Natural killer cell (primary cell): Measurements from ENCODE around the gene ATP2C2. TPM values are rescaled to one million over a fixed set of nuclear protein-coding genes. Genes with fewer than 3 reads are reported as not detected.
"Not testable (repeated sequence)": the region's sequence is repeated elsewhere in the genome, so short reads cannot be mapped to it uniquely, and the experiment has no call there.

Source experiments
- ATAC-seq, 3 donors: fragments of 150-1000 bp in 2 of 3; fragments of 200-7000 bp in 1 of 3; cut with Tn5 transposase; 1 replicate in 1 of 3; 2 replicates in 2 of 3; pipeline ENCODE4 v1.10.0; 2021; ENCODE audit warnings: mild to moderate bottlenecking in 2 of 3, moderate library complexity in 2 of 3
- DNase-seq, 2 donors: peaks; one replicate each; pipeline versions ENCODE4 v3.0.0 to v3.0.0-alpha.2; 2013 to 2021; ENCODE audit warnings: mixed read lengths in 1 of 2
- H3K27ac ChIP-seq: one replicate; pipeline ENCODE4 v1.5.1; 2013; ENCODE audit warnings: mild to moderate bottlenecking, low read length
- H3K27me3 ChIP-seq: one replicate; pipeline ENCODE4 v1.6.1; 2013; ENCODE audit warnings: low read length; ENCODE audit not compliant: control insufficient read depth, insufficient read depth
- H3K36me3 ChIP-seq: one replicate; pipeline ENCODE4 v1.6.1; 2013; ENCODE audit warnings: low read length; ENCODE audit not compliant: control insufficient read depth, insufficient read depth
- H3K4me1 ChIP-seq: one replicate; pipeline ENCODE4 v1.6.1; 2013; ENCODE audit warnings: low read length; ENCODE audit not compliant: control insufficient read depth, insufficient read depth
- H3K4me3 ChIP-seq: one replicate; pipeline ENCODE4 v1.5.1; 2013; ENCODE audit warnings: low read length
- H3K9me3 ChIP-seq: one replicate; pipeline ENCODE4 v1.6.1; 2013; ENCODE audit warnings: low read length; ENCODE audit not compliant: control insufficient read depth, insufficient read depth
- H3K27ac Mint-ChIP-seq, 2 donors: one replicate each; pipeline ENCODE4 v1.8.0; 2022; ENCODE audit warnings: mild to moderate bottlenecking in 2 of 2, mixed read lengths in 2 of 2, moderate library complexity in 1 of 2
- H3K27me3 Mint-ChIP-seq, 2 donors: one replicate each; pipeline ENCODE4 v1.8.0; 2022; ENCODE audit warnings: low read depth in 2 of 2, mixed read lengths in 2 of 2
- H3K36me3 Mint-ChIP-seq: one replicate; pipeline ENCODE4 v1.8.0; 2022; ENCODE audit warnings: mixed read lengths
- H3K4me1 Mint-ChIP-seq, 2 donors: one replicate each; pipeline ENCODE4 v1.8.0; 2022; ENCODE audit warnings: mixed read lengths in 2 of 2
- H3K4me3 Mint-ChIP-seq: one replicate; pipeline ENCODE4 v1.8.0; 2022; ENCODE audit warnings: mild to moderate bottlenecking, moderate library complexity, mixed read lengths
- H3K9me3 Mint-ChIP-seq, 2 donors: one replicate each; pipeline ENCODE4 v1.8.0; 2022; ENCODE audit warnings: mixed read lengths in 2 of 2
- CTCF ChIP-seq: fragments of 200-600 bp; IDR thresholded peaks from one replicate; pipeline ENCODE4 v1.8.0; 2022; ENCODE audit warnings: antibody characterized with exemption
- WGBS: methylation state at CpG from one replicate; pipeline ENCODE4 v1.1.7; 2013; ENCODE audit warnings: missing lambda C conversion rate; ENCODE audit not compliant: insufficient coverage; 5-methylcytosine and 5-hydroxymethylcytosine counted together
- intact Hi-C: fragments of 100-400 bp; cut with micrococcal nuclease; formaldehyde crosslinking; loops from one replicate; pipeline ENCODE4 v1.14.2; 2022
- total RNA-seq, 4 donors: library from RNA; stranded (reverse); fragments of 120-200 nt in 1 of 4; gene quantifications; one replicate each; pipeline versions ENCODE4 v1.2.3 to v1.2.4, GENCODE V29; 2013 to 2022

Gene ATP2C2
- total RNA-seq, 3 donors from 2014 or later (not counting 1 experiment from before 2014, with no cell fraction given) = not detected

DNA sequence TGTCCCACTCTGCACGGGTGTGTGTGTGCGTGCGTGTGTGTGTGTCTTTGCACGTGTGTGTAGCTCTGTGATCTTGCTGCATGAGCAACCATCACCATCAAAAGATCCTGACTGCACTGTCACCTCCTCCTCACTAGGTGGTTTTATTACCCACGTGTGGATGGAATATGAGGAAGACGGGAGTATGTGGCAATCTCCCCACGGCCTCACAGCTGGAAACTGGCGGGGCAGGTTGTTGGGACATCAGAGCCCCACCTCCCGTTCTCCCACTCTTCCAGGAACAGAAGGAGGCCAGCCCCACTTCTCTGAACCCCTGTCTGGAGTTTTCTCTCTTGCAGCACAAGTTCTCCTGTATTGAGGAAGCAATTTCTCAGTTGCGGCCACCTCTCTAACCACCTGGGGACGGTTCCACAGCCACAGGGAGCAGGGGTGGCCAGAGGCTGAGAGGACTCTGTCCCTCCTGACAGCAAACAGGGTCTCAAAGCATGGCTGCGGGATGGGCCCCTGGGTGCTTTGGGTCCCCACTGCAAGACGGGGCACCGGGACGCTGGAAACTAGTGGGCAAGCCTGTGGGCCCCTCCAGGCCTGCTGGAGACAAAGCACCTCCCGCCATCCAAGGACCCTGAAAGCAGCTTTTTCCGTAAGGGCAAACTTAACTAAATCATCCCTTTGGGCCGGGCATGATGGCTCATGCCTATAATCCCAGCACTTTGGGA is 27.9 kb upstream of the ATP2C2 start:
- ATAC-seq = no peak
- intact Hi-C loops = no loop called here

GRCh38 chr16:84341528-84342295 is 26.6 kb upstream of the ATP2C2 start:
- H3K27me3 ChIP-seq = no peaks in the 10 kb centered on the region
- DNase-seq (no peak), ATAC-seq (no peak)
- peaks cover 8% of the 10 kb centered on the region for H3K36me3 Mint-ChIP-seq
- H3K4me3 Mint-ChIP-seq = no peak overlapping the region
- peaks cover 6 to 10% of the 10 kb centered on the region in 2 donors for H3K27me3 Mint-ChIP-seq
- H3K9me3 ChIP-seq = no peaks in the 10 kb centered on the region
- H3K27ac Mint-ChIP-seq = no peak overlapping the region
- no peak for TF ChIP-seq CTCF
- H3K4me3 ChIP-seq = no peak overlapping the region
- no peaks in the 10 kb centered on the region for H3K36me3 ChIP-seq
- WGBS = 93% methylated on average over 24 of the region's 24 CpGs
- intact Hi-C loops = no loop called here
- H3K9me3 Mint-ChIP-seq = peaks cover 2 to 5% of the 10 kb centered on the region in 2 donors
- no peak overlapping the region for H3K27ac ChIP-seq
- no peaks in the 10 kb centered on the region for H3K4me1 Mint-ChIP-seq
- no peaks in the 10 kb centered on the region for H3K4me1 ChIP-seq

More for the DNA sequence above, 27.9 kb upstream of the ATP2C2 start:
- no peaks in the 10 kb centered on the region for H3K4me1 ChIP-seq
- Mint-ChIP-seq H3K27ac (no peak overlapping the region), H3K4me1 (no peaks in the 10 kb centered on the region), H3K36me3 (peaks cover 8% of the 10 kb centered on the region), H3K4me3 (no peak overlapping the region), H3K9me3 (peaks cover 2 to 5% of the 10 kb centered on the region in 2 donors), H3K27me3 (peaks cover 7 to 10% of the 10 kb centered on the region in 2 donors)
- no peak for TF ChIP-seq CTCF
- DNase-seq = no peak
- H3K4me3 ChIP-seq = no peak overlapping the region
- H3K27me3 ChIP-seq = no peaks in the 10 kb centered on the region
- no peaks in the 10 kb centered on the region for H3K36me3 ChIP-seq
- 83% methylated on average over 16 of the region's 18 CpGs for WGBS
- H3K27ac ChIP-seq = no peak overlapping the region
- H3K9me3 ChIP-seq = no peaks in the 10 kb centered on the region

- 90% methylated on average over 10 of the region's 10 CpGs for WGBS
- H3K9me3 Mint-ChIP-seq, H3K4me3 Mint-ChIP-seq, H3K27ac ChIP-seq, H3K27me3 ChIP-seq, H3K4me3 ChIP-seq, H3K4me1 Mint-ChIP-seq, H3K36me3 ChIP-seq, H3K9me3 ChIP-seq, H3K4me1 ChIP-seq, H3K36me3 Mint-ChIP-seq, DNase-seq, H3K27ac Mint-ChIP-seq, ATAC-seq, intact Hi-C loops: not testable (repeated sequence)
- peaks cover 0 to 13% of the 10 kb centered on the region in 2 donors for H3K27me3 Mint-ChIP-seq
Observed at GRCh38 chr16:84343800-84344199, 24.5 kb upstream of the ATP2C2 start.

DNA sequence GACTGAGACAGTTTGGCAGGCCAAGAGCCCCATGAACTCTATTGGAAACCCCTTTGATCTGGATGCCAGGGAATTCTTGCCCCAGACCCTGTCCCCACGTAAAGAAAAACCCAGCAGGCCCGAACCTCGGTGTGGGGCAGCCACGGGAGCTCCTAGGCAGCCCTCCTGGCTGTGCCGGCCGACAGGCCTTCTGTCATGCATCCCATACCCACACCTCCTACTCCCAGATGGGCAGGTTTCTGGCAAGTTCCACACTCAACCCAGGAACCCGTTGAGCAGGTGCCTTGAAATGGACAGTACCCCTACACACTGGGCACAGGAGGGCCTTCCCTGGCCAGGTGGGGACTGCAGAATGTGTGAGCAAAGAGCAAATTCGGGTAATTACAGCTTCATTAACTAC is 23.6 kb upstream of the ATP2C2 start:
- no peaks in the 10 kb centered on the region for H3K9me3 Mint-ChIP-seq
- no peak overlapping the region for H3K27ac Mint-ChIP-seq
- TF ChIP-seq CTCF = no peak
- intact Hi-C loops = no loop called here
- WGBS = 84% methylated on average over 8 of the region's 8 CpGs
- no peaks in the 10 kb centered on the region for H3K4me1 Mint-ChIP-seq
- Histone ChIP-seq H3K27ac (no peak overlapping the region), H3K9me3 (no peaks in the 10 kb centered on the region), H3K4me3 (no peak overlapping the region), H3K27me3 (no peaks in the 10 kb centered on the region), H3K36me3 (no peaks in the 10 kb centered on the region), H3K4me1 (no peaks in the 10 kb centered on the region)
- H3K27me3 Mint-ChIP-seq = peaks cover 0 to 7% of the 10 kb centered on the region in 2 donors
- no peak for ATAC-seq
- no peaks in the 10 kb centered on the region for H3K36me3 Mint-ChIP-seq
- DNase-seq = no peak
- H3K4me3 Mint-ChIP-seq = no peak overlapping the region
